H1 (cell line): ENCODE data around the gene CLDN16. TPM values are rescaled to one million over a fixed set of nuclear protein-coding genes. Genes with fewer than 3 reads are reported as not detected.

Experiments
- CTCF ChIA-PET: fragments of 300-600 bp; sonication (Branson Sonifier 250); formaldehyde crosslinking; loops from one replicate; lab custom pipeline; 2021; ENCODE audit not compliant: partially characterized antibody; lab: Charles Lee
- POLR2A ChIA-PET: fragments of 300-600 bp; sonication (Branson Sonifier 250); formaldehyde crosslinking; loops from one replicate; lab custom pipeline; 2021; ENCODE audit warnings: inconsistent platforms; ENCODE audit not compliant: partially characterized antibody; lab: Charles Lee
- DNase-seq, 2 experiments: peaks; one replicate each; pipeline versions ENCODE4 v3.0.0 to v3.0.0-alpha.2; 2010 to 2022; ENCODE audit warnings: low spot score in 2 of 2, low read depth in 1 of 2, mixed read lengths in 1 of 2
- FAIRE-seq: peaks from 2 replicates; lab custom pipeline; 2011; peaks lifted over from hg19 to GRCh38; lab: Jason Lieb, UNC
- H2AFZ ChIP-seq: 2 replicates; pipeline ENCODE4 v1.8.1; 2012; ENCODE audit warnings: low read length, inconsistent platforms
- H2AK5ac ChIP-seq: 2 replicates; pipeline ENCODE4 v1.6.1; 2013; ENCODE audit warnings: low read depth, low read length
- H2BK120ac ChIP-seq: replicated peaks from 2 replicates; pipeline ENCODE3; 2013; ENCODE audit warnings: low read depth, low read length, inconsistent platforms
- H2BK12ac ChIP-seq: 2 replicates; pipeline ENCODE4 v1.6.1; 2013; ENCODE audit warnings: low read depth, low read length
- H2BK15ac ChIP-seq: 2 replicates; pipeline ENCODE4 v1.6.1; 2013; ENCODE audit warnings: low read length
- H2BK20ac ChIP-seq: 2 replicates; pipeline ENCODE4 v1.6.1; 2013; ENCODE audit warnings: low read length
- H2BK5ac ChIP-seq: 2 replicates; pipeline ENCODE4 v1.6.1; 2013; ENCODE audit warnings: low read depth, low read length
- H3K14ac ChIP-seq: 2 replicates; pipeline ENCODE4 v1.6.1; 2013; ENCODE audit warnings: inconsistent platforms; ENCODE audit not compliant: insufficient read length
- H3K18ac ChIP-seq: 2 replicates; pipeline ENCODE4 v1.6.1; 2013; ENCODE audit warnings: low read length; ENCODE audit errors: extremely low read depth
- H3K23ac ChIP-seq: 2 replicates; pipeline ENCODE4 v1.6.1; 2013; ENCODE audit warnings: inconsistent platforms; ENCODE audit not compliant: insufficient read length
- H3K23me2 ChIP-seq: 2 replicates; pipeline ENCODE4 v1.6.1; 2013; ENCODE audit warnings: low read depth, low read length
- H3K27ac ChIP-seq: 2 replicates; pipeline ENCODE4 v1.6.1; 2011; ENCODE audit warnings: low read depth, low read length, inconsistent platforms
- H3K27me3 ChIP-seq, 4 experiments: replicated peaks in 1 of 4; 1 replicate in 1 of 4; 2 replicates in 3 of 4; pipeline versions ENCODE4 v1.6.1 to v1.8.1; 2011 to 2013; ENCODE audit warnings: low read length in 3 of 4, mild to moderate bottlenecking in 3 of 4, inconsistent platforms in 2 of 4, mixed read lengths in 2 of 4, moderate library complexity in 1 of 4; ENCODE audit not compliant: control insufficient read depth in 3 of 4, insufficient read depth in 3 of 4; ENCODE audit errors: extremely low read depth in 1 of 4
- H3K36me3 ChIP-seq, 4 experiments: 2 replicates each; pipeline versions ENCODE4 v1.6.1 to v1.8.1; 2011 to 2013; ENCODE audit warnings: mild to moderate bottlenecking in 4 of 4, low read length in 3 of 4, moderate library complexity in 2 of 4, control low read depth in 1 of 4, inconsistent platforms in 1 of 4; ENCODE audit not compliant: insufficient read depth in 4 of 4, control insufficient read depth in 2 of 4
- H3K4ac ChIP-seq: replicated peaks from 2 replicates; pipeline ENCODE3; 2013; ENCODE audit warnings: low read length, low read depth, mixed read lengths, inconsistent platforms; ENCODE audit not compliant: insufficient read length
- H3K4me1 ChIP-seq, 4 experiments: replicated peaks in 1 of 4; 1 replicate in 1 of 4; 2 replicates in 3 of 4; pipeline versions ENCODE4 v1.6.1 to v1.8.1; 2011 to 2013; ENCODE audit warnings: low read length in 3 of 4, inconsistent platforms in 2 of 4, mixed read lengths in 1 of 4; ENCODE audit not compliant: insufficient read depth in 4 of 4, control insufficient read depth in 3 of 4
- H3K4me2 ChIP-seq, 2 experiments: 2 replicates each; pipeline versions ENCODE4 v1.6.1 to v1.8.1; 2011 to 2013; ENCODE audit warnings: low read depth in 2 of 2, low read length in 2 of 2, control low read depth in 1 of 2, inconsistent platforms in 1 of 2, mild to moderate bottlenecking in 1 of 2; ENCODE audit not compliant: insufficient read depth in 1 of 2
- H3K4me3 ChIP-seq, 4 experiments: fragments of 200-600, 300-600 bp in 1 of 4; sonication (generic), shearing (Covaris generic), sonication (Bioruptor Twin) in 1 of 4; 2 replicates each; pipeline versions ENCODE4 v1.5.1 to v1.8.1; 2011 to 2016; ENCODE audit warnings: low read length in 4 of 4, low read depth in 3 of 4, control low read depth in 2 of 4, inconsistent platforms in 2 of 4, mild to moderate bottlenecking in 2 of 4, mixed read lengths in 1 of 4, moderate library complexity in 1 of 4; ENCODE audit not compliant: insufficient read depth in 2 of 4; ENCODE audit errors: extremely low read depth in 1 of 4
- H3K56ac ChIP-seq: replicated peaks from 2 replicates; pipeline ENCODE3; 2013; ENCODE audit warnings: low read depth, mild to moderate bottlenecking, mixed read lengths, low read length, inconsistent platforms; ENCODE audit not compliant: insufficient read length
- H3K79me1 ChIP-seq: 2 replicates; pipeline ENCODE4 v1.6.1; 2013; ENCODE audit warnings: low read depth, low read length, control low read depth
- H3K79me2 ChIP-seq, 2 experiments: 2 replicates each; pipeline versions ENCODE4 v1.6.1 to v1.8.1; 2012 to 2013; ENCODE audit warnings: low read length in 2 of 2, mild to moderate bottlenecking in 2 of 2, inconsistent platforms in 1 of 2; ENCODE audit not compliant: insufficient read depth in 2 of 2, control insufficient read depth in 1 of 2
- H3K9ac ChIP-seq, 4 experiments: replicated peaks in 1 of 4; 1 replicate in 1 of 4; 2 replicates in 3 of 4; pipeline versions ENCODE4 v1.6.1 to v1.8.1; 2011 to 2013; ENCODE audit warnings: low read depth in 3 of 4, low read length in 3 of 4, control low read depth in 2 of 4, mild to moderate bottlenecking in 2 of 4, moderate library complexity in 2 of 4, inconsistent platforms in 1 of 4; ENCODE audit errors: extremely low read depth in 1 of 4
- H3K9me3 ChIP-seq, 2 experiments: 2 replicates each; pipeline versions ENCODE4 v1.6.1 to v1.8.1; 2012 to 2013; ENCODE audit warnings: mild to moderate bottlenecking in 2 of 2, moderate library complexity in 2 of 2, control low read depth in 1 of 2, inconsistent platforms in 1 of 2, low read depth in 1 of 2, low read length in 1 of 2, mixed read lengths in 1 of 2; ENCODE audit not compliant: insufficient read depth in 2 of 2
- H4K20me1 ChIP-seq, 2 experiments: replicated peaks in 1 of 2; 2 replicates each; pipeline versions ENCODE3 to v1.8.1; 2011 to 2013; ENCODE audit warnings: inconsistent platforms in 2 of 2, low read length in 2 of 2, mild to moderate bottlenecking in 1 of 2; ENCODE audit not compliant: insufficient read depth in 2 of 2, control insufficient read depth in 1 of 2
- H4K5ac ChIP-seq: 2 replicates; pipeline ENCODE4 v1.6.1; 2013; ENCODE audit warnings: low read length, low read depth, mixed read lengths, inconsistent platforms; ENCODE audit not compliant: insufficient read length
- H4K8ac ChIP-seq: 2 replicates; pipeline ENCODE4 v1.8.0; 2013; ENCODE audit warnings: mild to moderate bottlenecking, moderate library complexity, low read length, inconsistent platforms; ENCODE audit not compliant: insufficient read depth; ENCODE audit errors: extremely low read depth
- H4K91ac ChIP-seq: replicated peaks from 2 replicates; pipeline ENCODE3; 2013; ENCODE audit warnings: low read length, mixed read lengths, inconsistent platforms; ENCODE audit not compliant: insufficient read length
- CHD1 ChIP-seq: IDR thresholded peaks from 2 replicates; pipeline ENCODE4 v1.6.1; 2012; ENCODE audit warnings: low read depth, low read length, improper control_type of control experiment
- CTCF ChIP-seq, 3 experiments: IDR thresholded peaks; 1 replicate in 2 of 3; 2 replicates in 1 of 3; pipeline versions ENCODE4 v1.5.1 to v1.6.1; 2011; ENCODE audit warnings: low read length in 3 of 3, mild to moderate bottlenecking in 3 of 3, inconsistent platforms in 2 of 3, low read depth in 1 of 3, moderate library complexity in 1 of 3; ENCODE audit not compliant: insufficient read depth in 1 of 3; ENCODE audit errors: control extremely low read depth in 1 of 3
- EGR1 ChIP-seq: IDR thresholded peaks from 2 replicates; pipeline ENCODE4 v1.6.1; 2011; ENCODE audit warnings: low read depth, low read length, borderline replicate concordance
- FOSL1 ChIP-seq: IDR thresholded peaks from 2 replicates; pipeline ENCODE4 v1.6.1; 2011; ENCODE audit warnings: mild to moderate bottlenecking, low read depth, low read length, moderate library complexity; ENCODE audit not compliant: insufficient read depth
- HDAC2 ChIP-seq, 2 experiments: fragments of 300-600 bp in 1 of 2; sonication (generic) in 1 of 2; IDR thresholded peaks; 2 replicates each; pipeline ENCODE4 v1.6.1; 2011 to 2012; ENCODE audit warnings: low read depth in 2 of 2, low read length in 2 of 2, mild to moderate bottlenecking in 2 of 2, moderate library complexity in 2 of 2, borderline replicate concordance in 1 of 2, inconsistent platforms in 1 of 2
- KDM1A ChIP-seq: fragments of 200-600, 300-600 bp; sonication (generic); IDR thresholded peaks from 2 replicates; pipeline ENCODE4 v1.7.1; 2016; ENCODE audit warnings: mild to moderate bottlenecking, low read length, borderline replicate concordance
- POLR2AphosphoS5 ChIP-seq: IDR thresholded peaks from 2 replicates; pipeline ENCODE4 v1.6.1; 2011; ENCODE audit warnings: low read depth, low read length
- RXRA ChIP-seq: IDR thresholded peaks from 2 replicates; pipeline ENCODE4 v1.6.1; 2011; ENCODE audit warnings: low read depth, mild to moderate bottlenecking, low read length, moderate library complexity; ENCODE audit not compliant: insufficient read depth
- SP4 ChIP-seq: IDR thresholded peaks from 2 replicates; pipeline ENCODE4 v1.6.1; 2012; ENCODE audit warnings: low read length, inconsistent platforms
- TEAD4 ChIP-seq: IDR thresholded peaks from 2 replicates; pipeline ENCODE4 v1.6.1; 2012; ENCODE audit warnings: low read depth, low read length, inconsistent platforms, mixed read lengths
- WGBS, 2 experiments: shearing (Covaris generic) in 1 of 2; methylation state at CpG; one replicate each; pipeline versions ENCODE4 v1.1.6 to v1.1.7; 2013 to 2015; ENCODE audit warnings: low lambda C conversion rate in 2 of 2, mixed read lengths in 2 of 2, inconsistent platforms in 1 of 2, low coverage in 1 of 2, missing lambda C conversion rate in 1 of 2; ENCODE audit not compliant: insufficient replicate concordance in 2 of 2, insufficient coverage in 1 of 2, insufficient read length in 1 of 2; ENCODE audit errors: extremely low coverage in 1 of 2, missing lambda C conversion rate in 1 of 2; 5-methylcytosine and 5-hydroxymethylcytosine counted together
- polyA plus RNA-seq, 7 experiments: library from polyadenylated mRNA; depleted of rRNA in 3 of 7; stranded (reverse) in 5 of 7; unstranded in 2 of 7; fragments of >200 nt in 5 of 7; fragments of 200-250 nt in 2 of 7; gene quantifications; 1 replicate in 5 of 7; 2 replicates in 1 of 7; 4 replicates in 1 of 7; pipeline versions ENCODE4 v1.2.1 to v1.2.3, GENCODE V29; 2011 to 2013; ENCODE audit warnings: missing spikeins in 2 of 7, mixed read lengths in 2 of 7
- total RNA-seq: library from RNA; stranded (reverse); fragmentation: NEBNext Ultra II Directional; extraction: Animal tissue kit (Norgen Biotek cat#: 25700); gene quantifications from 2 replicates; pipeline ENCODE4 v1.2.1, GENCODE V29; 2021

The CLDN16 gene
- total and polyA plus RNA-seq, 2 of the 8 experiments (the other 6 are each of a cell fraction or from before 2014, with no cell fraction given), result not detected

GRCh38 chr3:190436331-190436730 lies 48.4 kb downstream of the CLDN16 start:
- H2BK12ac ChIP-seq, result no peak overlapping the region
- H2BK15ac ChIP-seq, result no peak overlapping the region
- H3K18ac ChIP-seq, result no peak overlapping the region
- H2BK20ac ChIP-seq, result no peak overlapping the region
- H3K27ac ChIP-seq, result no peak overlapping the region
- no peak overlapping the region for H3K56ac ChIP-seq
- H2BK120ac ChIP-seq, result no peak overlapping the region
- H3K9ac ChIP-seq, result no peak overlapping the region
- TF ChIP-seq RXRA (no peak), SP4 (no peak), CTCF (IDR thresholded peaks at IDR 0.05; ENCODE audit: control extremely low read depth in 1 of 3, insufficient read depth in 1 of 3, low read depth in 1 of 3, low read length in 3 of 3) (no peak), CHD1 (no peak), KDM1A (no peak), FOSL1 (no peak), HDAC2 (IDR thresholded peaks at IDR 0.05; ENCODE audit: borderline replicate concordance in 1 of 2, low read depth in 2 of 2, low read length in 2 of 2) (no peak), TEAD4 (no peak), EGR1 (no peak), POLR2AphosphoS5 (no peak)
- WGBS, 2 experiments, result 98% methylated on average over 2 of the region's 2 CpGs; no CpG with 5 or more reads in 1 of the 2 experiments
- H3K9me3 ChIP-seq, result no peaks in the 10 kb centered on the region
- H4K5ac ChIP-seq, result no peak overlapping the region
- no peak overlapping the region for H4K91ac ChIP-seq
- H3K27me3 ChIP-seq, result no peaks in the 10 kb centered on the region
- no peak overlapping the region for H3K23ac ChIP-seq
- CTCF ChIA-PET, result no interaction called here
- no peaks in the 10 kb centered on the region for H3K23me2 ChIP-seq
- no peak overlapping the region for H2BK5ac ChIP-seq
- no peaks in the 10 kb centered on the region for H3K36me3 ChIP-seq
- no peak overlapping the region for H3K4me2 ChIP-seq
- POLR2A ChIA-PET, result no interaction called here
- H4K8ac ChIP-seq, result no peak overlapping the region
- H3K4me3 ChIP-seq, result no peak overlapping the region
- no peaks in the 10 kb centered on the region for H3K79me2 ChIP-seq
- no peak overlapping the region for H2AFZ ChIP-seq
- no peaks in the 10 kb centered on the region for H3K4me1 ChIP-seq
- H4K20me1 ChIP-seq, result no peaks in the 10 kb centered on the region
- no peak overlapping the region for H3K4ac ChIP-seq
- DNase-seq, result no peak
- no peaks in the 10 kb centered on the region for H3K79me1 ChIP-seq
- no peak for FAIRE-seq
- no peak overlapping the region for H2AK5ac ChIP-seq
- no peak overlapping the region for H3K14ac ChIP-seq
